WI38 (cell line): ENCODE data around the gene CCDC73.

Experiments used
- H3K4me3 ChIP-seq: 2 replicates; pipeline ENCODE4 v1.5.1; 2011; ENCODE audit warnings: low read depth, mild to moderate bottlenecking, control low read depth, low read length
- TF ChIP-seq, protein P1 (sequence below): IDR thresholded peaks from 2 replicates; pipeline ENCODE4 v1.5.1; 2012; ENCODE audit warnings: low read depth, mild to moderate bottlenecking, control low read depth, low read length

The CCDC73 gene

DNA sequence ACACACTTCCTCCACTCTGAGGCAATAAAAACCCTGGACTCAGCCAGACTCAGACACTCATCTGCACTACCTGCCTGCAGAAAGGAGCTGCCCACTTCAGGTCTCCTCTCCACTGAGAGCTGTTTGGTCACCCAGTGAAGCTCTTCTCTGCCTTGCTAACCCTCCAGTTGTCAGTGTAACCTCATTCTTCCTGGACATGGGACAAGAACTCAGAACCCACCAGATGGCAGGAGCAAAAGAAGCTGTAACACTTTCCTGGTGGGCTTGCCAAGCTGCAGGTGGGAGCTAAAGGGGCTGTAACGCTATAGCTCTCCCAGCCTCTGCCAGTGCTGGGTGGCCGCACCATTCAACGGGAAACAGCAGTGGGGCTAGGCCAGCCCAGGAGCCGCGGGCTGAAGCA lies 89.7 kb downstream of the CCDC73 start:
- TF ChIP-seq, protein P1, sequence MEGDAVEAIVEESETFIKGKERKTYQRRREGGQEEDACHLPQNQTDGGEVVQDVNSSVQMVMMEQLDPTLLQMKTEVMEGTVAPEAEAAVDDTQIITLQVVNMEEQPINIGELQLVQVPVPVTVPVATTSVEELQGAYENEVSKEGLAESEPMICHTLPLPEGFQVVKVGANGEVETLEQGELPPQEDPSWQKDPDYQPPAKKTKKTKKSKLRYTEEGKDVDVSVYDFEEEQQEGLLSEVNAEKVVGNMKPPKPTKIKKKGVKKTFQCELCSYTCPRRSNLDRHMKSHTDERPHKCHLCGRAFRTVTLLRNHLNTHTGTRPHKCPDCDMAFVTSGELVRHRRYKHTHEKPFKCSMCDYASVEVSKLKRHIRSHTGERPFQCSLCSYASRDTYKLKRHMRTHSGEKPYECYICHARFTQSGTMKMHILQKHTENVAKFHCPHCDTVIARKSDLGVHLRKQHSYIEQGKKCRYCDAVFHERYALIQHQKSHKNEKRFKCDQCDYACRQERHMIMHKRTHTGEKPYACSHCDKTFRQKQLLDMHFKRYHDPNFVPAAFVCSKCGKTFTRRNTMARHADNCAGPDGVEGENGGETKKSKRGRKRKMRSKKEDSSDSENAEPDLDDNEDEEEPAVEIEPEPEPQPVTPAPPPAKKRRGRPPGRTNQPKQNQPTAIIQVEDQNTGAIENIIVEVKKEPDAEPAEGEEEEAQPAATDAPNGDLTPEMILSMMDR: no peak
- no peak overlapping the region for H3K4me3 ChIP-seq

DNA sequence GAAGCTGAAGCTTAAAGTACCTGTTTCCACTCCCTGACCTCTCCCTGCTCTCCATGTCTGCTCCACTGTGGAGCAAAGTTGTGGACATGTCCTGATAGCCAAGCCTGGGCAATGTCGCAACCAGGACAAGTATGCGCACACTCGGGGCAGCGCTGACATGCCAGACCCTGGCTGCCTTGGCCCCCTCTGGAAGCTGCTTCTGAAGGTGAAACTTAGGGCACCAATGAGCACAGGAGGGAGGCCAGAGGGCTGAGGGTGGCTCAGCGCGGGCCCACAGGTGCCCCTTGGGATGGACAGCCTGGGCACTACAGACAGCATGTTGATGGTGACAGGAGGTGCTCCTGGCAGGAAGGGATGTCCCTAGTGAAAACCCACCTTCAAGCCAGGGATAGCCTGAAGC lies 90.2 kb downstream of the CCDC73 start:
- TF ChIP-seq, protein P1: no peak
- no peak overlapping the region for H3K4me3 ChIP-seq

DNA sequence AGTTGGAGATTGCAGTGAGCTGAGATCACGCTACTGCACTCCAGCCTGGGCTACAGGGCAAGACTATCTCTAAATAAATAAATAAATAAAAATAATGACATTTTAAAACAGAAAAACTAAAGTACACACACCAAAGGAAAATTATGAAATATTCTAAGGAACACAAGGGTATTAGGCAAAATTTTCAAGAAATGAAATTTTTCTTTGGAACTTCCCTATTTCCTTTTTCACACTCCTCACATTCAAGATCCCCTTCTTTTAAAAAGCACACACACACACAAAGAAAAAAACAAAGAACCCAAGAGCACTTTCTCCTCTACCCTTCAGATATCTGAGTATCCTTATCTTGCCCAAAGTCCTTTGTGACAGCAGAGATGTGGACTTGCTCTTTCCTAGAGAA lies 92.8 kb downstream of the CCDC73 start:
- H3K4me3 ChIP-seq: no peak overlapping the region
- TF ChIP-seq, protein P1: no peak

DNA sequence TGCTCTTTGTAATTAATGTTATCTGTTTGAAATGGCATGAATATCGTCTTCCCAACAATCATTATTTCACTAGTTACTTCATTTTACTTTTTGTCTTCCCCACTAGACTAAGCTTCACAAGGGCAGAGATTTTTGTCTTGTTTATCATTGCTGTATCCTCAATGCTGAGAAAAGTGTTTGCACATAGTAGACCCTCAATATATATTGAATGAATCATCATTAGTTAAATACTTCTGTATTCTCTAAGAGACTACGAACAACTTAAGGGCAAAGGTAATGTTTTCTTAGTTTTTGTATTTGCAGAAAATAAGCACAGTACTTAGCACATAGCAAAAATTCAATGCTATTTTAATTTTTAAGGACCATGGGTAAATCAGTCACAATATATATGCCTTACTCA lies 95.9 kb downstream of the CCDC73 start:
- no peak overlapping the region for H3K4me3 ChIP-seq
- TF ChIP-seq, protein P1: no peak

DNA sequence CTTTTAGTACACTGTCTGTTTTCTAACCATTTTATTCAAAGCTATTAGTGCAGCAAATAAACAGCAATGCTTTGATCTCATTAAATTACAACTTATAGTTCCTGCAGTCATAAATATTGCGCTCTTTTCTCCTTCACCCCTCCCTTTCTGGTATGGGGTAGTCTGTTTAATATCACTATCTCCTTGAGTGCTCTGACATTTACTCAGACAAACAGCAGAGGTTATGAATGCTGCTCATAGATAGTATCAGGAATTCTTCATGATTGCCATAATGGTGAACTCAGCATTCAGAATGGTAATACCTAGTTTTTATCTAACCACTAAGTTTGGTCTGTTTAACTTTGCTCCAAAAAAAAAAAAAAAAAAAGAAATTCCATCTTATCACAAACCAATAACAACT lies 123.4 kb downstream of the CCDC73 start:
- TF ChIP-seq, protein P1: no peak
- H3K4me3 ChIP-seq: no peak overlapping the region

DNA sequence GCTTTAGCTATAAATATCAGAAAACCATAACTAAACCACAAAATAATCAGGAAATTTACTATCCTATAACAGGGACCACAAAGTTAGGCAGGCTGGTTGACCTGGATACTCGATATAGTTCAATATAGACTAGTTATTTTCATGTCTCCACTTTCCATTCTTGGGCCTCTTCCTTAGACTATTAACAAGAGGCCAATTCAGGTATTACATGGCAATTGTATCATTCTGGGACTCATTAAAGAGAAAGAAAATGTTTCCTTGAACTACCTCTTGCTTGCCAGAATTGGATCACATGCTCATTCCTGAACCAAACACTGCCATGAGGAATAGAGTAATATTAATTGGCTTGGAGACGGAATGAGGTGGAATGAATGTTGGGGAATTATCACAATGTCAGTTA lies 134.8 kb downstream of the CCDC73 start:
- TF ChIP-seq, protein P1: no peak

DNA sequence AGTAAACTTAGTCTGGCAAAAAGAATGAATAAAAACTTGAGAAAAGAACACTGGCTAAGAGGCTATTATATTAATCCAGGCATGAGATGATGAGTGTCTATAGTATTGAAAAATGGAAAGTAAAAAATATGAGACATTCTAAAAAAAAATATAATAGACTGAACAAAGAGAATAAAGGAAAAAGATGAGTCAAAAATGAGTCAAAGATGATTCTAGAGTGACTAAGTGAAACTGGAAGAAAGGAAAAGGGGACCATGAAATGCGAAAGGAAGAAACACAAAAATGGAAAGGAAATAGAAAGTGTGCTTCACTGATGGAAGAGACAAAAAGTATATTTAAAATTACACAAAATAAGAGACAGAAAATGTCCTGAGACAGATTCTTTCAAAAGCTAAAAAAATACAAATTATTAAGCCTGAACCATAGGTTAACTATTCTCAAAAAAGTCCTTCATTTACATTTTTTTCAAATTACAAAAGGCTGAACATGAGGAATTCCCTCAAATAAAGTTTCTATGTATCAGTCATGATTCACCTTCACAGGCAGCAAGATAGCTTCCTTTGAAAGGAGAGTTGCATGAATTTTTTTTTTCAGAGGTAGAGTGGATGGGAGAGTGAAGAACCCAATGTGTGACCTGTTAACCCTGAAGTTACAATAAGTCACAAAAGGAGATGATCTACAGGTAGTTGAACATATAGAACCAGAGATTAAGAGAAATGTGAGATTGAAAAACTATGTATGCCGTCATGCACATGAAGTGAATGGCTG lies 135.6 kb downstream of the CCDC73 start:
- no peak overlapping the region for H3K4me3 ChIP-seq
- TF ChIP-seq, protein P1: no peak

More for the DNA sequence above, 134.8 kb downstream of the CCDC73 start:
- no peak overlapping the region for H3K4me3 ChIP-seq
